ENCODE results near the gene RPL35.

RPL35 gene

GRCh38 chr9:124835026-124835557 is 26.7 kb downstream of the RPL35 start:
- no peak for TF ChIP-seq CTCF (IDR thresholded peaks at IDR 0.05)
- Histone ChIP-seq H3K27ac (no peak overlapping the region), H3K4me3 (ENCODE audit: low read depth, low read length) (no peak overlapping the region), H3K79me2 (no peaks in the 10 kb centered on the region), H3K9me3 (ENCODE audit: control insufficient read depth, low read length) (no peaks in the 10 kb centered on the region), H3K36me3 (ENCODE audit: control insufficient read depth, insufficient read depth, low read length) (no peaks in the 10 kb centered on the region), H3K9ac (no peak overlapping the region), H3K4me1 (peaks cover 5% of the 10 kb centered on the region), H3K4me2 (ENCODE audit: low read length) (no peak overlapping the region), H2AFZ (no peak overlapping the region), H3K27me3 (ENCODE audit: control insufficient read depth, insufficient read depth, low read length) (no peaks in the 10 kb centered on the region)

GRCh38 chr9:124834591-124834990 is 27.2 kb downstream of the RPL35 start:
- no peaks in the 10 kb centered on the region for H3K27me3 ChIP-seq (ENCODE audit: control insufficient read depth, insufficient read depth, low read length)
- no peak overlapping the region for H2AFZ ChIP-seq
- no peak overlapping the region for H3K4me2 ChIP-seq (ENCODE audit: low read length)
- peaks cover 5% of the 10 kb centered on the region for H3K4me1 ChIP-seq
- no peak overlapping the region for H3K9ac ChIP-seq
- no peaks in the 10 kb centered on the region for H3K79me2 ChIP-seq
- H3K27ac ChIP-seq: no peak overlapping the region
- H3K4me3 ChIP-seq (ENCODE audit: low read depth, low read length): no peak overlapping the region
- TF ChIP-seq CTCF (IDR thresholded peaks at IDR 0.05): no peak
- no peaks in the 10 kb centered on the region for H3K36me3 ChIP-seq (ENCODE audit: control insufficient read depth, insufficient read depth, low read length)
- H3K9me3 ChIP-seq (ENCODE audit: control insufficient read depth, low read length): no peaks in the 10 kb centered on the region

GRCh38 chr9:124831642-124832364 is 30.0 kb downstream of the RPL35 start:
- Histone ChIP-seq H3K36me3 (ENCODE audit: control insufficient read depth, insufficient read depth, low read length) (no peaks in the 10 kb centered on the region), H3K4me1 (peaks cover 5% of the 10 kb centered on the region), H2AFZ (no peak overlapping the region), H3K27me3 (ENCODE audit: control insufficient read depth, insufficient read depth, low read length) (no peaks in the 10 kb centered on the region), H3K4me2 (ENCODE audit: low read length) (no peak overlapping the region), H3K79me2 (no peaks in the 10 kb centered on the region), H3K27ac (peak overlapping the region; percentile 36), H3K9ac (no peak overlapping the region), H3K9me3 (ENCODE audit: control insufficient read depth, low read length) (no peaks in the 10 kb centered on the region), H3K4me3 (ENCODE audit: low read depth, low read length) (no peak overlapping the region)
- TF ChIP-seq CTCF (IDR thresholded peaks at IDR 0.05): no peak

GRCh38 chr9:124830593-124830992 is 31.2 kb downstream of the RPL35 start:
- H3K9ac ChIP-seq: no peak overlapping the region
- no peak overlapping the region for H3K4me3 ChIP-seq (ENCODE audit: low read depth, low read length)
- H3K4me2 ChIP-seq (ENCODE audit: low read length): no peak overlapping the region
- no peaks in the 10 kb centered on the region for H3K79me2 ChIP-seq
- no peaks in the 10 kb centered on the region for H3K9me3 ChIP-seq (ENCODE audit: control insufficient read depth, low read length)
- no peak overlapping the region for H2AFZ ChIP-seq
- H3K27ac ChIP-seq: no peak overlapping the region
- TF ChIP-seq CTCF (IDR thresholded peaks at IDR 0.05): no peak
- H3K36me3 ChIP-seq (ENCODE audit: control insufficient read depth, insufficient read depth, low read length): no peaks in the 10 kb centered on the region
- H3K27me3 ChIP-seq (ENCODE audit: control insufficient read depth, insufficient read depth, low read length): no peaks in the 10 kb centered on the region
- H3K4me1 ChIP-seq: peaks cover 5% of the 10 kb centered on the region

- no peak overlapping the region for H3K4me2 ChIP-seq (ENCODE audit: low read length)
- no peak overlapping the region for H3K4me3 ChIP-seq (ENCODE audit: low read depth, low read length)
- no peak overlapping the region for H3K27ac ChIP-seq
- H3K27me3 ChIP-seq (ENCODE audit: control insufficient read depth, insufficient read depth, low read length): no peaks in the 10 kb centered on the region
- H3K9ac ChIP-seq: no peak overlapping the region
- H2AFZ ChIP-seq: no peak overlapping the region
- no peaks in the 10 kb centered on the region for H3K9me3 ChIP-seq (ENCODE audit: control insufficient read depth, low read length)
- no peak for TF ChIP-seq CTCF (IDR thresholded peaks at IDR 0.05)
- H3K79me2 ChIP-seq: no peaks in the 10 kb centered on the region
- H3K4me1 ChIP-seq: no peaks in the 10 kb centered on the region
- no peaks in the 10 kb centered on the region for H3K36me3 ChIP-seq (ENCODE audit: control insufficient read depth, insufficient read depth, low read length)
These were observed 32.5 kb downstream of the RPL35 start for GRCh38 chr9:124829334-124829669.
